HG02938 (cell line): Measurements from ENCODE around the gene SELENOO.
A peak's percentile ranks its signal among the peaks of the same experiment; 100 is the strongest.

ENCODE experiments used
- ATAC-seq: cut with Tn5 transposase; IDR thresholded peaks from one replicate; pipeline ENCODE4 v1.9.1; 2021; ENCODE audit warnings: mild to moderate bottlenecking, moderate library complexity; ENCODE audit not compliant: unreplicated experiment

Gene SELENOO

GRCh38 chr22:50232481-50233151 is 31.8 kb downstream of the SELENOO start:
- no peak for ATAC-seq

- ATAC-seq: no peak
Measured at GRCh38 chr22:50233223-50233622, 32.4 kb downstream of the SELENOO start.

GRCh38 chr22:50236731-50237409 is 36.1 kb downstream of the SELENOO start:
- ATAC-seq: no peak

- no peak for ATAC-seq
Measured at GRCh38 chr22:50238755-50239154, 37.9 kb downstream of the SELENOO start.

- no peak for ATAC-seq
Measured at GRCh38 chr22:50242406-50242949, 41.7 kb downstream of the SELENOO start.

- ATAC-seq: peak; percentile 19
Measured at GRCh38 chr22:50243685-50244419, 43.0 kb downstream of the SELENOO start.

- peak; percentile 62 for ATAC-seq
Measured at GRCh38 chr22:50244420-50245213, 43.8 kb downstream of the SELENOO start, which contains the start of gene TUBGCP6. TUBGCP6 (minus strand) TSS chr22:50245023; CDS start chr22:50244459, 564 bp downstream.

- ATAC-seq: no peak
Measured at GRCh38 chr22:50245214-50246072, 44.6 kb downstream of the SELENOO start.

- no peak for ATAC-seq
Measured at GRCh38 chr22:50246242-50247175, 45.7 kb downstream of the SELENOO start.

GRCh38 chr22:50247748-50248147 is 46.9 kb downstream of the SELENOO start:
- no peak for ATAC-seq

- ATAC-seq: no peak
Measured at GRCh38 chr22:50248196-50249081, 47.6 kb downstream of the SELENOO start.

- ATAC-seq: no peak
Measured at GRCh38 chr22:50249341-50250248, 48.8 kb downstream of the SELENOO start.

GRCh38 chr22:50250249-50250554 is 49.4 kb downstream of the SELENOO start:
- ATAC-seq: no peak

- no peak for ATAC-seq
Measured at GRCh38 chr22:50250555-50251476, 50.0 kb downstream of the SELENOO start, which contains the start of gene HDAC10. HDAC10 (minus strand) TSS chr22:50251265; CDS start chr22:50251032, 233 bp downstream.

- ATAC-seq: no peak
Measured at GRCh38 chr22:50251477-50252081, 50.8 kb downstream of the SELENOO start.
